Renal cortical epithelial cell (primary cell): ENCODE measurements around the gene ENO2. TPM values are rescaled to one million over a fixed set of nuclear protein-coding genes. Genes with fewer than 3 reads are reported as not detected.
A peak's percentile ranks its signal among the peaks of the same experiment; 100 is the strongest.

Experiments
- DNase-seq: peaks from one replicate; pipeline ENCODE4 v3.0.0-alpha.2; 2011; ENCODE audit warnings: low read depth
- total RNA-seq: library from RNA; depleted of rRNA; stranded (reverse); fragments of >200 nt; gene quantifications from 2 replicates; pipeline ENCODE4 v1.2.3, GENCODE V29; 2014

The ENO2 gene
- total RNA-seq, 1 donor from 2014 or later: 41.3 TPM

GRCh38 chr12:6912164-6912935 lies 2.0 kb upstream of the ENO2 start:
- no peak for DNase-seq

GRCh38 chr12:6914947-6915788 lies 788 bp downstream of the ENO2 start:
- DNase-seq: no peak

DNA sequence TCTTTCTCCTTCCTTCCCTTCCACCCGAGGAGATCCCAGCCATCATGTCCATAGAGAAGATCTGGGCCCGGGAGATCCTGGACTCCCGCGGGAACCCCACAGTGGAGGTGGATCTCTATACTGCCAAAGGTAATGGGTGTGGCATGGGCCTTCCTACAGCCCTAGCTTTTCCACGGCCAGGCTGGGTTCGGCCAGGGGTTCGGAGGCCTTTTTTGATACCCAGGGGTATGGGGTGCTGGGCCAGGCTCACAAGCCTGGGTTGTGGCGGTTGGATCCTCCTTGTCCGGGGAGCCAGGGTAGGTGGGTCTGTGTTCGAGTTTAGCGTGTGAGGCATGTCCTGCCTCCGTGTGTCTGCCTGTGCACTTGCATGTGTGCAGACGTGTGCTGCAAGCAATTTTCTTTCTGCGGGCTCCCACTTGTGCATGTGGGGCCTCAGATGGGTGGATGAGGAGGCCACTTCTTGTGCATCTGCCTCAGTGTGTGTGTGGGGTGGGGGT lies 1.5 kb downstream of the ENO2 start:
- DNase-seq: no peak

DNA sequence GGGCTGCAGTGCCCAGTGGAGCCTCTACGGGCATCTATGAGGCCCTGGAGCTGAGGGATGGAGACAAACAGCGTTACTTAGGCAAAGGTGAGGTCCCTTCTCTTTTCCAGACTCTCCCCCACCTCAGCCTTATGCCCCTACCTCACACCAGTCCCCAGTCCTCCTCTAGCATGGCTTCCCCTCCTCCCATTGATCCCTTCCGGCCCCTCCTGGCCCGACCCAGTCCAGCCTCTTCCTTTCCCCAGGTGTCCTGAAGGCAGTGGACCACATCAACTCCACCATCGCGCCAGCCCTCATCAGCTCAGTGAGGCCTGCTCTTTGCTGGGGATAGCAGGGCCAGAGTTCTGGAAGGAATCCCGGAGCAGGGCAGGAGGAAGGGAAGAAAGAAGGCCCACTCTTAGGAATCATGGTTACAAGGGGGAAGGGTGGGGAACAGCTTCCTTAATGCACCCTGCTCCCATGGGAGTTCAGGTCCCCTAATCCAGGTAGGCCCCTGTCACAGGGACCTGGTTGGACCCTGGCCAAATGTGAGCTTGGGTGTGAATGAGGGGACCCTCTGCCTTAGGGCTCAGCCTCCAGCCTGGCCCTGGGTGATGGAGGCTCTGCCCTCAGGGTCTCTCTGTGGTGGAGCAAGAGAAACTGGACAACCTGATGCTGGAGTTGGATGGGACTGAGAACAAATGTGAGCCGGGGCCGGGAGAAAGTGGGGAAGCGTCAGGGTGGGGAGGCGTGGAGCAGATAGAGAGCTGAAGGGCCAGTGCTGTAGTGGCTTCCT lies 2.2 kb downstream of the ENO2 start:
- no peak for DNase-seq

DNA sequence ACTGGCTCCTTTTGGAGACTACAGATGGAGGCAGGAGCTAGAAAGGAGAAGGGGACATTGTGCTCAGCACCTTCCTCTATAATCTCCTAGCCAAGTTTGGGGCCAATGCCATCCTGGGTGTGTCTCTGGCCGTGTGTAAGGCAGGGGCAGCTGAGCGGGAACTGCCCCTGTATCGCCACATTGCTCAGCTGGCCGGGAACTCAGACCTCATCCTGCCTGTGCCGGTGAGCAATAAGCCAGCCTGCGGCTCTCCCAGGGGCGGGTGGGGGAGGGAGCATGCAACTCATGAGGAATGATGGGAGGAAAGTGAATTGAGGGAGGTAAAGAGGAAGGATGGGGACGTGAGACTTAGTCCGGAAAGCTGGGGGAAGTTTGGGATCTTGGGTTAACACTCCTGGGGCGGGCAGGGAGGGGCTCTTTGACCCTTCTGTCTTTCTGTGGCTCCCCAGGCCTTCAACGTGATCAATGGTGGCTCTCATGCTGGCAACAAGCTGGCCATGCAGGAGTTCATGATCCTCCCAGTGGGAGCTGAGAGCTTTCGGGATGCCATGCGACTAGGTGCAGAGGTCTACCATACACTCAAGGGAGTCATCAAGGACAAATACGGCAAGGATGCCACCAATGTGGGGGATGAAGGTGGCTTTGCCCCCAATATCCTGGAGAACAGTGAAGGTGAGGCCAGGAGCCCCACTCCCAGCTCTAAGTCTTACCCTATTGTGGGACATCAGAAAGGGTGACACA lies 3.3 kb downstream of the ENO2 start:
- no peak for DNase-seq

GRCh38 chr12:6919588-6919987 lies 5.2 kb downstream of the ENO2 start:
- no peak for DNase-seq

DNA sequence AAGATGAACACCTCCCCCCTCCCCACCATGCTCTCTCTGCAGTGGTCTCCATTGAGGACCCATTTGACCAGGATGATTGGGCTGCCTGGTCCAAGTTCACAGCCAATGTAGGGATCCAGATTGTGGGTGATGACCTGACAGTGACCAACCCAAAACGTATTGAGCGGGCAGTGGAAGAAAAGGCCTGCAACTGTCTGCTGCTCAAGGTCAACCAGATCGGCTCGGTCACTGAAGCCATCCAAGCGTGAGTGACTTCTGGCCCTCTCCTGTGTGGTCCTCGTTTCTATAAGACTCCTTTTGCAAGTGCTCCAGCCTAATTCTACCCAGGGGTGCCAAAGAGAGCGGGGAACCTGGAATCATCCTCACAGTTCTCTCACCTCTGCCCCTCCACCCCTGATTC lies 7.2 kb downstream of the ENO2 start:
- DNase-seq: no peak

- peak; percentile 30 for DNase-seq
These were observed 7.9 kb downstream of the ENO2 start for GRCh38 chr12:6921996-6922946.

GRCh38 chr12:6923003-6923732 lies 8.8 kb downstream of the ENO2 start:
- no peak for DNase-seq

- no peak for DNase-seq
These were observed 9.5 kb downstream of the ENO2 start for GRCh38 chr12:6923851-6924250.

DNA sequence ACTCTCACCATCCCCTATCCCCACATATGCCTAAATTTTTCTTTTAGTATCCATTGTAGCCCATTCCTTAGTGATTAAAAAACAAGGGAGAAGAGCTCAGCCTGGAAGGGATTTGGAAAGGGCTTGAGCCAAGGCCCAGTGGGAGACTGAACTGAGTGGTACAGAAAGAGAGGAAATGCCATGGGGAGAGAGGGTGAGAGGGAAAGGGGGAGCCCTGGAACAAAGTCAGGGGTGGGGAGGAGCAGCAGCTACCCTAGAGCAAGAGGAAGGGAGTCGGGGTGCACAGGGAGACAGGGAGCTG lies 10.8 kb downstream of the ENO2 start:
- no peak for DNase-seq

GRCh38 chr12:6925540-6926279 lies 11.3 kb downstream of the ENO2 start:
- DNase-seq: peak; percentile 93

DNA sequence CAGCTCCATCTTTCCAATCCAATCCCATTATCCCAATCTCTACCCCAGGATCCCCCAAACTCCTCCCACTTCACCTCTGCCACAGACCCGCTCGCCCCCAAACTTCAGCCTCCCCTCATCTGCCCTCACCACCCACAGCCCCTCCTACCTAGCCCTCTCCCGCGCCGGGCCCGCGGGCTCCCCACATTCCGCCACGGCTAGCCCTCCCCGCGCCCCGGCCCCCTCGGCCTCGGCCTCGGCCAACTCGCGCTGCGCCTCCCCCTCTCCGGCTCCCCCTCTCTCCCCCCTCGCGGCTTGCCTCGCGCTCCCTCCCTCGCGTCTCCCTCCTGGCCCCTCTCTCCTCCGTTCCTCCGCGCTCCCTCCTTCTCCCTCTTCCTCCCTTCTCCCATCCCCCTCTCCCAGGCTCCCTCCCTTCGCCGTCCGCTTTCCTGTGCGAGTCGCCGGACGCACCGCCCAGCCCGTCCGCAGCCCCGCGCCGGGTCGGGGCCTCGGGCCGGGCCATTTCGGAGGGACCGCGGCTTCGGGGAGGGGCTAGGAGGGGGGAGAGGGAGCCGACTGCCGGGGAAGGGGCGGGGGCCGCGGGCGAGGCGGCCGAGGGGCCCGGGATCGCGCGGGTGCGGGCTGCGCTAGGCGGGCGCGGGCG lies 13.1 kb downstream of the ENO2 start, which contains the start of gene ATN1:
Gene ATN1, plus strand, starts transcription at position 581 of the 643 bp plus-strand sequence. CDS start 6,043 bp downstream, outside the sequence.
- peak; percentile 41 for DNase-seq

DNA sequence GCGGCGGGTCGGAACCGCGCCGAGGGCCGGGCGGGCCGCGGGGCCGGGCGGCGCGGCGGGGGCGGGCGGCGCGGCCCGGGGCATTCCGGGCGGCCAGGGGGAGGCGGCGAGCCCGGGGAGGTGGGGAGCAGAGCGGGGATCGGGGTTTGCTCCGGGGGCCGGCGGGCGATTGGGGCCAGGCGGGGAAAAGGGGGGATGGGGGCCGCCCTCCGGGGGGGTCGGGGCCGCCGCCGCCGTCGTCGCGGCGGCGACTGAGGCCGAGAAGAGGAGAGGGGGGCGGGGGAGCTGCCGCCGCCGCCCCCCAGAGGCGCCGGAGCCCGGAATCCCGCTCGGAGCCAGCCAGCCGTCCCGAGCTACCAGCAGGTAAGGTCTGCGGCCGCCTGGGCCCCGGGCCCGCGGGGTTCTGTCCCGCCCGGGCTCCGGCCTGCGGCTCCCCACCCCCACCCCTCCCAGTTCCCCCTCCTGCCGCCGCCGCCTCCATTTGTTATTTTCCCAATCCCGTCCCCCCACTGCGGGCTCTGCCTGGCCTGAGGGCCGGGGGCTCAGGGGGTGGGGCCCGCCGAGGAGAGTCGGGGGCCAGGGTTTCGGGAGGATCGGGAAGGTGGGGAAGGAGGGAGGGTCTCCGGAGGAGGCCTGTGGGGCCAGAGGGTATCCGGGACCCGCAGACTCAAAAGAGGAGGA lies 13.8 kb downstream of the ENO2 start:
- DNase-seq: no peak

- DNase-seq: no peak
These were observed 14.5 kb downstream of the ENO2 start for GRCh38 chr12:6928703-6929407.

DNA sequence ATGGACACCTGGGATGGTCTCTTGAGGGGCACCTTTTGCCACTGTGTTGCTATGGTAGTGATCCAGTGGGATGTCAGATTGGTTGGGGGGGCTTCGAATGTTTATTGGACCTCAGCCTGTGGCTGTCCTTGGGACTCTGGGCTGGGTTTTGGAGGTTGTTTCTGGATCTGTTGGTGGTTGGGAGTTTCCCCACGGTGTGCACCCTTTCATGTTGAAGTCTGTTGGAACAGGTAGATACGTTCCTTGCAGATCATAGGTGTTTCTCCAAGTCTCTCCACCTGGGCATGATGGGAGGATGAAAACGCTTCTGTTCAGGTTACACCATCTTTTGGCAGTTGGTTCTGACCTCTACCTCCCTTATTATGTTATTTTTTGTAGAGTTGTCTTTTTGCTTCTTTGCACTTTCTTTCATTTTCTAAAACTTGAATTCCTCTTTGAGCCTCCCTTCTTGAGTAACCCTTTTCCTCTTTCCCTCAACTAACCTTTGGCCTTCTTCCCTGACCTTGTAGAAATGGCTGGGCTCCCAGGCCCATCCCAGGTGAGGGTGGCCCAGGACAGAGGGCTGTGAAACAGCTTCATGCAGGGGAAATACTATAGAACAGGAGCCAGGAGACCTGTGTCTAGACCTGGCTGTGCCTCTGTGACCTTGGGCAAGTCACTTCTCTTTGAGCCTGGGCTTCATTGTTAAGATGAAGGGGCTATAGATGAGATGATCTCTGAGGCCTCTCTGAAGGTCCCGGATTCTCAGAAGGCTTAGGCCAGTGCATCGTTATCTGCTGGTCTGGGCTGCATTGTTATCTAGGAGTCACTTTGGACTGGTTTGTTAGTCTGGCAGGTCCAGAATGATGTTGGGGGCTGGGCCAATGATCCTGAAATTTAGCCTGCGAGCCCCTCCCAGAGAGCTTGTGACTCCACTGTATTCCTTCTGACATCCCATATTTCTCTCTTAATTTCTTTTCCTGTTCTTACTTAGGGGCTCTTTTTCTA lies 15.4 kb downstream of the ENO2 start:
- no peak for DNase-seq
